Hepatocyte (in vitro differentiated cells): Measurements from ENCODE around the gene EXOC3. TPM values are rescaled to one million over a fixed set of nuclear protein-coding genes. Genes with fewer than 3 reads are reported as not detected.

Experiments
- DNase-seq: peaks from one replicate; pipeline ENCODE4 v3.0.0-alpha.2; 2016; ENCODE audit warnings: low spot score
- H2AFZ ChIP-seq: fragments of 200-600 bp; sonication (generic); 2 replicates; pipeline ENCODE4 v1.6.0; 2016; ENCODE audit warnings: antibody characterized with exemption, mild to moderate bottlenecking
- H3K27ac ChIP-seq: fragments of 200-600 bp; sonication (generic); 2 replicates; pipeline ENCODE4 v1.5.1; 2016; ENCODE audit warnings: mild to moderate bottlenecking
- H3K27me3 ChIP-seq: fragments of 200-600 bp; sonication (generic); 2 replicates; pipeline ENCODE4 v1.6.1; 2016
- H3K36me3 ChIP-seq: fragments of 200-600 bp; sonication (generic); replicated peaks from 2 replicates; pipeline ENCODE4 v1.5.1; 2016; ENCODE audit warnings: low read depth; ENCODE audit not compliant: insufficient read depth
- H3K4me1 ChIP-seq: fragments of 200-600 bp; sonication (generic); 2 replicates; pipeline ENCODE4 v1.5.1; 2016; ENCODE audit warnings: mild to moderate bottlenecking, moderate library complexity; ENCODE audit not compliant: insufficient read depth
- H3K4me2 ChIP-seq: fragments of 200-600 bp; sonication (generic); 2 replicates; pipeline ENCODE4 v1.6.0; 2016
- H3K4me3 ChIP-seq: fragments of 200-600 bp; sonication (generic); 2 replicates; pipeline ENCODE4 v1.5.1; 2016; ENCODE audit warnings: mild to moderate bottlenecking
- H3K79me2 ChIP-seq: fragments of 200-600 bp; sonication (generic); 2 replicates; pipeline ENCODE4 v1.6.0; 2017; ENCODE audit warnings: mild to moderate bottlenecking
- H3K9me2 ChIP-seq: fragments of 200-600 bp; sonication (generic); replicated peaks from 2 replicates; pipeline ENCODE4 v1.6.0; 2017; ENCODE audit warnings: mild to moderate bottlenecking; ENCODE audit not compliant: insufficient read depth
- H3K9me3 ChIP-seq: fragments of 200-600 bp; sonication (generic); 2 replicates; pipeline ENCODE4 v1.5.1; 2016; ENCODE audit warnings: low read depth, mild to moderate bottlenecking
- H4K20me1 ChIP-seq: fragments of 200-600 bp; sonication (generic); 2 replicates; pipeline ENCODE4 v1.6.0; 2016; ENCODE audit warnings: mild to moderate bottlenecking; ENCODE audit not compliant: insufficient read depth, poor library complexity, severe bottlenecking
- EZH2 ChIP-seq: fragments of 200-600 bp; sonication (generic); IDR thresholded peaks from 2 replicates; pipeline ENCODE4 v1.6.1; 2016; ENCODE audit warnings: antibody characterized with exemption, mild to moderate bottlenecking, borderline replicate concordance
- EZH2phosphoT487 ChIP-seq: fragments of 200-600 bp; sonication (generic); IDR thresholded peaks from one replicate; pipeline ENCODE4 v1.6.1; 2018; ENCODE audit warnings: antibody characterized with exemption, mild to moderate bottlenecking, low read depth, moderate library complexity; ENCODE audit not compliant: unreplicated experiment, severe bottlenecking
- WGBS: methylation state at CpG from one replicate; pipeline ENCODE4 v1.1.6; 2016; ENCODE audit warnings: low lambda C conversion rate; ENCODE audit errors: missing lambda C conversion rate; 5-methylcytosine and 5-hydroxymethylcytosine counted together
- polyA plus RNA-seq: library from polyadenylated mRNA; unstranded; fragments of >200 nt; fragmentation: Nextera tagmentation; extraction: Ambion mirVana; gene quantifications from 2 replicates; pipeline ENCODE4 v1.2.1, GENCODE V29; 2016
- total RNA-seq: library from RNA; depleted of rRNA; stranded (reverse); fragments of >200 nt; gene quantifications from 2 replicates; pipeline ENCODE4 v1.2.3, GENCODE V29; 2014
- TF ChIP-seq, protein P1 (sequence below): fragments of 200-600 bp; sonication (generic); IDR thresholded peaks from 2 replicates; pipeline ENCODE4 v1.5.1; 2016; ENCODE audit warnings: antibody characterized with exemption, mild to moderate bottlenecking; ENCODE audit not compliant: poor library complexity

The EXOC3 gene
- total and polyA plus RNA-seq, 2 experiments from 2014 or later = 36.1 to 38.3 TPM

DNA sequence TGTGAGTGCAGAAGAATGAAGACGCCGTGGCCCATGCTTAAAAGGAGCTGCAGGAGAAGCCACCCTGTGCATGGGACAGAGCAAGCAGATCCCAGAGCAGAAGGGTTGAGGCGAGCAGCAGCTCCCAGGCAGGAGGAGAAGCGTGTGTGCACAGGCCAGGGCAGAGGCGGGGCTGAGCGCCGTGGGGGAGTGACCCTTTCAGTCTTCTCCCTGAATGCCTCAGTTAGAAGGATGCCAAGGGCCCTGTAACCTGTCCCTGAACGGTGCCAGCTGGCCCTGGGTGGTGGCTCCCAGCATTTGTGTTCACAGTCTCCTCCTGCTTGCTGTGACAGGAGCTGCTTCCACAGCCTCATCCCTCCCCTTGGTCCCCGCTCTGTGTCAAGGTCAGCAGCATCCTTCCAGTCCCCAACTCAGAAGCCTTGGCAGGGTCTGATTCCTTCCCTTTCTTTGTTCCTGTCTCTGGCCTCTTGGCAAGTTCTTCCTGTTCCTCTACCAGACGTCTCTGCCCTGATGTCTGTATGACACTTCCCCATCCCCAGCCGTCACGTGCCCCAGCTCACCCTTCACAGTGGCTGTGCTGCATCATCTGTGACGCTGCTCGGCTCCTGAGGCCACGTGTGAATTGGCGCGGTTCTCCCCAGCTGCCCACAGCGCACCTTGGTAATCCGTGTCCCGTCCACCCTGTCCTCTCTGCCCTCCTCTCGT is 5.2 kb downstream of the EXOC3 start:
- no peak overlapping the region for H2AFZ ChIP-seq
- H3K9me3 ChIP-seq = peaks cover 13% of the 10 kb centered on the region
- no peak overlapping the region for H3K4me3 ChIP-seq
- H3K4me2 ChIP-seq = no peak overlapping the region
- H3K27me3 ChIP-seq = no peaks in the 10 kb centered on the region
- TF ChIP-seq, protein P1, sequence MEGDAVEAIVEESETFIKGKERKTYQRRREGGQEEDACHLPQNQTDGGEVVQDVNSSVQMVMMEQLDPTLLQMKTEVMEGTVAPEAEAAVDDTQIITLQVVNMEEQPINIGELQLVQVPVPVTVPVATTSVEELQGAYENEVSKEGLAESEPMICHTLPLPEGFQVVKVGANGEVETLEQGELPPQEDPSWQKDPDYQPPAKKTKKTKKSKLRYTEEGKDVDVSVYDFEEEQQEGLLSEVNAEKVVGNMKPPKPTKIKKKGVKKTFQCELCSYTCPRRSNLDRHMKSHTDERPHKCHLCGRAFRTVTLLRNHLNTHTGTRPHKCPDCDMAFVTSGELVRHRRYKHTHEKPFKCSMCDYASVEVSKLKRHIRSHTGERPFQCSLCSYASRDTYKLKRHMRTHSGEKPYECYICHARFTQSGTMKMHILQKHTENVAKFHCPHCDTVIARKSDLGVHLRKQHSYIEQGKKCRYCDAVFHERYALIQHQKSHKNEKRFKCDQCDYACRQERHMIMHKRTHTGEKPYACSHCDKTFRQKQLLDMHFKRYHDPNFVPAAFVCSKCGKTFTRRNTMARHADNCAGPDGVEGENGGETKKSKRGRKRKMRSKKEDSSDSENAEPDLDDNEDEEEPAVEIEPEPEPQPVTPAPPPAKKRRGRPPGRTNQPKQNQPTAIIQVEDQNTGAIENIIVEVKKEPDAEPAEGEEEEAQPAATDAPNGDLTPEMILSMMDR = no peak
- TF ChIP-seq EZH2 (no peak), EZH2phosphoT487 (no peak)
- H3K79me2 ChIP-seq = peaks cover 63% of the 10 kb centered on the region
- H3K27ac ChIP-seq = no peak overlapping the region
- peaks cover 3% of the 10 kb centered on the region for H3K36me3 ChIP-seq
- DNase-seq = no peak
- 95% methylated on average over 21 of the region's 21 CpGs for WGBS
- peaks cover 5% of the 10 kb centered on the region for H4K20me1 ChIP-seq
- H3K4me1 ChIP-seq = no peaks in the 10 kb centered on the region
- H3K9me2 ChIP-seq = no peaks in the 10 kb centered on the region

DNA sequence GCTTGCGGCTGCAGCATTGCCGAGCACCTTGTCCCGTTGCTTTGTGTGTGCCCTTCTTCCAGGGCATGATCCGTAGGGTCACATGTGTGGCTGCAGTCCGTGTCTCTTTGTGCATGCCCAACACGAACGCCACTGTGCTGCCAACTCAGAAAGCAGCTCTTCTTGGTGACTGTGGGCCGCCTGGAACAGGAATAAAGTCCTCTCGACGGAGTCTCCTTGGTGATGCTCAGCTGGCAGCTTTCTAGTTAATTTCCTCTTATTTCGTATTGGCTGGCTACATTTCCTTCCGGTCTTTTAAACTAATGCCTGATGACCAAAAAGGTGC is 5.8 kb downstream of the EXOC3 start:
- H3K9me2 ChIP-seq = no peaks in the 10 kb centered on the region
- no peak for DNase-seq
- no peak overlapping the region for H3K27ac ChIP-seq
- 97% methylated on average over 12 of the region's 12 CpGs for WGBS
- no peaks in the 10 kb centered on the region for H3K27me3 ChIP-seq
- H3K4me3 ChIP-seq = no peak overlapping the region
- peaks cover 13% of the 10 kb centered on the region for H3K9me3 ChIP-seq
- H4K20me1 ChIP-seq = peaks cover 5% of the 10 kb centered on the region
- no peaks in the 10 kb centered on the region for H3K4me1 ChIP-seq
- no peak for TF ChIP-seq EZH2phosphoT487
- TF ChIP-seq, protein P1 = no peak
- TF ChIP-seq EZH2 = no peak
- H3K36me3 ChIP-seq = peaks cover 3% of the 10 kb centered on the region
- H3K4me2 ChIP-seq = no peak overlapping the region
- H2AFZ ChIP-seq = no peak overlapping the region
- H3K79me2 ChIP-seq = peaks cover 58% of the 10 kb centered on the region

DNA sequence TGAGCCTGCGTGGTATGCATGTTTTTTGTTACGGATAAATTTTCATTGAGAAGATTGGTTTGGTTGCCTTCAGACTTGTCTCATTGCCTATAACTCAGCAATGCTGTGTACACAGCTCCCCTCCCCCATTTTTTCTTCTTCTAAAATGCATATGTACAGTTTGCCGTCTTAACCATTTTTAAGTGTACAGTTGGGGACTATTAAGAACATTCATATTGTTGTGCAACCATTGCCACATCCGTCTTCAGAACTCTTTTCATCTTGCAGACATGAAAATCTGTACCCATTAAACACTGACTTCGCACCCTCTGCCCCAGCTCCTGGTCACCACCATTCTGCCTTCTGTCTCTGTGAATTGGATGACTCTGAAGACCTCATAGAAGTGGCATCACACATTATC is 6.2 kb downstream of the EXOC3 start:
- no peak overlapping the region for H3K27ac ChIP-seq
- H3K9me2 ChIP-seq = no peaks in the 10 kb centered on the region
- H3K27me3 ChIP-seq = no peaks in the 10 kb centered on the region
- H4K20me1 ChIP-seq = peaks cover 3% of the 10 kb centered on the region
- H3K36me3 ChIP-seq = peaks cover 3% of the 10 kb centered on the region
- TF ChIP-seq EZH2 (no peak), EZH2phosphoT487 (no peak)
- TF ChIP-seq, protein P1 = no peak
- H3K9me3 ChIP-seq = peaks cover 13% of the 10 kb centered on the region
- no peak overlapping the region for H3K4me3 ChIP-seq
- peaks cover 58% of the 10 kb centered on the region for H3K79me2 ChIP-seq
- H3K4me2 ChIP-seq = no peak overlapping the region
- 94% methylated on average over 5 of the region's 5 CpGs for WGBS
- no peaks in the 10 kb centered on the region for H3K4me1 ChIP-seq
- H2AFZ ChIP-seq = no peak overlapping the region
- DNase-seq = no peak
